ENCODE measurements around the gene C2orf42.
"Not testable (repeated sequence)": the region's sequence is repeated elsewhere in the genome, so short reads cannot be mapped to it uniquely, and the experiment has no call there.

The C2orf42 gene

DNA sequence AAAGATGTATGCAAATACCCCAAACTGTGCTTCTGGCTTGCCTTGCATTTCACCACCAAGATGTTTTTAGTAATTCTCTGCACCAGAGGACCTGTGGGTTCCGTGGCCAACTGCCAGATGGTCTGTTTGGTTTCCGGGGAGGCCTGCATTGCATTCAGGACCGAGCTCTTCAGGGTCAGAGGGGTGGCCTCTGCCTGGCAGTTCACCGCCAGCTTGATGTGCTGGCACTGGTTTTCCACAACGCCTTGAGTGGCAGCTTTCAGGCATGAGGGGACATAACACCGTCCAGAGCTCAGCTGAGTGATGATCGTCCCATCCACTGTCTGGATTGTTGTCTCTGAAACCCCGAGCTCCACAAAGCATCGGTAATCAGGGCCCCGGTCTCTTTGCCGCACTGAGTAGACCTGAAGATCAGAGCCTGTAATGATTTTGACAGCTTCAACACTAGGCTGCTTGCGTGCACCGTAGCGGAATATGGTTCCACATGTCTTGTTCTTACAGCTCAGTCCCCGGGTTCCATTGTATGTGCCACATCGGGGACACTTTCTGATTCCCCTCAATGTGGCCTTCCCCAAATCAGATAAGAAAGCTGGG lies 9.4 kb downstream of the C2orf42 start:
- TF ChIP-seq, protein P1, sequence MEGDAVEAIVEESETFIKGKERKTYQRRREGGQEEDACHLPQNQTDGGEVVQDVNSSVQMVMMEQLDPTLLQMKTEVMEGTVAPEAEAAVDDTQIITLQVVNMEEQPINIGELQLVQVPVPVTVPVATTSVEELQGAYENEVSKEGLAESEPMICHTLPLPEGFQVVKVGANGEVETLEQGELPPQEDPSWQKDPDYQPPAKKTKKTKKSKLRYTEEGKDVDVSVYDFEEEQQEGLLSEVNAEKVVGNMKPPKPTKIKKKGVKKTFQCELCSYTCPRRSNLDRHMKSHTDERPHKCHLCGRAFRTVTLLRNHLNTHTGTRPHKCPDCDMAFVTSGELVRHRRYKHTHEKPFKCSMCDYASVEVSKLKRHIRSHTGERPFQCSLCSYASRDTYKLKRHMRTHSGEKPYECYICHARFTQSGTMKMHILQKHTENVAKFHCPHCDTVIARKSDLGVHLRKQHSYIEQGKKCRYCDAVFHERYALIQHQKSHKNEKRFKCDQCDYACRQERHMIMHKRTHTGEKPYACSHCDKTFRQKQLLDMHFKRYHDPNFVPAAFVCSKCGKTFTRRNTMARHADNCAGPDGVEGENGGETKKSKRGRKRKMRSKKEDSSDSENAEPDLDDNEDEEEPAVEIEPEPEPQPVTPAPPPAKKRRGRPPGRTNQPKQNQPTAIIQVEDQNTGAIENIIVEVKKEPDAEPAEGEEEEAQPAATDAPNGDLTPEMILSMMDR (IDR thresholded peaks at IDR 0.05; ENCODE audit: low read depth, low read length): no peak
- no peak overlapping the region for H3K4me3 ChIP-seq (replicated peaks in 1 of 2; ENCODE audit: low read depth in 2 of 2, low read length in 2 of 2)
- DNase-seq (ENCODE audit: low read depth in 2 of 2): no peak

DNA sequence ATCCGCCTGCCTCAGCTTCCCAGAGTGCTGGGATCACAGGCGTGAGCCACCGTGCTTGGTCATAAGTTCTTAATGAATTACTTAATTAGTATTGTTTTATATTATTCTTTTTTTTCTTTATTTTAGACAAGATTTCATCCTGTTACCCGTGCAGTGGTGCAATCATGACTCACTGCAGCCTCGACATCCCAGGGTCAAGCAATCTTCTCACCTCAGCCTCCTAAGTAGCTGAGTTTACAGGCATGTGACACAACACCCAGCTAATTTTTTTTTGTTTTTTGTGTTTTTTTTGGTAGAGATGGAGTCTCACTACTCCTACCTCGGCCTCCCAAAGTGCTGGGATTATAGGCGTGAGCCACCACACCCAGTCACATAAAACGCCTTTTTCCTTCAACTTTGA lies 17.3 kb downstream of the C2orf42 start:
- H3K4me3 ChIP-seq (replicated peaks in 1 of 2; ENCODE audit: low read depth in 2 of 2, low read length in 2 of 2): no peak overlapping the region
- TF ChIP-seq, protein P1 (IDR thresholded peaks at IDR 0.05; ENCODE audit: low read depth, low read length): no peak
- peak; percentile 6 to 19 for DNase-seq (ENCODE audit: low read depth in 2 of 2)

DNA sequence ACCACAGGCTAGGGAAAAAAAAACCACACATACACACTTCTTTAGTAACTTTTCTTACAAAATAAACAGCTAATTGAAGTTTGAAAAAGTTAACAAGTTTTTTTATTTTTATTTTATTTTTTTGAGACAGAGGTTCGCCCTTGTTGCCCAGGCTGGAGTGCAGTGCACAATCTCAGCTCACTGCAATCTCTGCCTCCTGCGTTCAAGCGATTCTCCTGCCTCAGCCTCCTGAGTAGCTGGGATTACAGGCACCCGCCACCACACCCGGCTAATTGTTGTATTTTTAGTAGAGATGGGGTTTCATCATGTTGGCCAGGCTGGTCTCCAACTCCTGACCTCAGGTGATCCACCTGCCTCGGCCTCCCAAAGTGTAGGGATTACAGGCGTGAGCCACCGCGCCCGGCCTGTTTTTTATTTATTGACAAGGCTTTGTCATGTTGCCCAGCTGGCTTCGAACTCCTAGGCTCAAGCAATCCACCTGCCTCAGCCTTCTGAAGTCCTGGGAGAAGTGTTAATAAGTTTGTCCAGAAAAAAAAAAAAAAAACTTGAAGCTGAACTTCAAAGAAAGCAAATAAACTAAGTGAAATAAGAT lies 21.1 kb downstream of the C2orf42 start:
- not testable (repeated sequence) for DNase-seq (ENCODE audit: low read depth in 2 of 2); H3K4me3 ChIP-seq (replicated peaks in 1 of 2; ENCODE audit: low read depth in 2 of 2, low read length in 2 of 2)

DNA sequence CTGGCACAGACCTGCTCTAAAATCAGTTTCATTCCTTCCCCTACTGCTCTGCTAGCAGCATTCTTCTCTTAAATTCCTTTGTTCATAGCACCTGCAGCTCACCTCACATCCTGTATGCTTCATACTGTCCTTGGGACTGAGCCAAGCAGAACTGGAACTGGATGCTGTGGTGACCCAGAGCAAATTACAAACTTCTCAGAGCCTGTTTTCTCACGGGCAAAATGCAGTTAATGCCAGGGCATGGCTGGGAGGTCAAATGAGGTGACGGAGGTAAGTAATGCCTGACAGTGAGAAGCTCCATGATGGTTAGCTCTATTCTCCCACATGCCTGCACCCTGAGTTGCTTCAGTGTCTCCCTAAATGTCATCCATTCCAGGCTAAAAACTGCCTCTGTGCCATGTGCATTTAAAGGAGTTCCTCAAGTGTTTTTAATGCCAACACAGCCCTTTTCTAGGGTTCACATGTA lies 29.7 kb downstream of the C2orf42 start:
- peak in 1 of 2 donors; percentile 14 for DNase-seq (ENCODE audit: low read depth in 2 of 2)
- H3K4me3 ChIP-seq (replicated peaks in 1 of 2; ENCODE audit: low read depth in 2 of 2, low read length in 2 of 2): no peak overlapping the region
- TF ChIP-seq, protein P1 (IDR thresholded peaks at IDR 0.05; ENCODE audit: low read depth, low read length): no peak

DNA sequence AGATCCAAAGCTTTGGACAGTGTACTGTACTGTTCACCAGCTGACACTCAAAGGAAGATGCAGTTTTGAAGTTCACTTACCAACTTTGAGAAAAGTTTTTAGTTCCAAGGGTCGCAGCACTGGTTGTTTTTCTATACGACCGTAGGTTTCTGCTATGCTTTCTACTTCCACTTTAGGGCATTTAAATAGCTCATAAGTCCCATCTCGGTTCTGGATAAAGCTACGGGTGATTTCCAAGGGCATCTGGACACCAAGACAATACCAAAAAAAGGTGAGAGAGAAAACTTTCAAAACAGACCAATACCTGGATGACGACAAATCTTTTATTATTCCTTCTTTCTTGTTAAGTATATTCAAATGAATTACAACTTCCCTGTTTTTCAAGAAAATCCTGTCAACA lies 30.3 kb downstream of the C2orf42 start:
- TF ChIP-seq, protein P1 (IDR thresholded peaks at IDR 0.05; ENCODE audit: low read depth, low read length): no peak
- DNase-seq (ENCODE audit: low read depth in 2 of 2): no peak
- H3K4me3 ChIP-seq (replicated peaks in 1 of 2; ENCODE audit: low read depth in 2 of 2, low read length in 2 of 2): no peak overlapping the region

DNA sequence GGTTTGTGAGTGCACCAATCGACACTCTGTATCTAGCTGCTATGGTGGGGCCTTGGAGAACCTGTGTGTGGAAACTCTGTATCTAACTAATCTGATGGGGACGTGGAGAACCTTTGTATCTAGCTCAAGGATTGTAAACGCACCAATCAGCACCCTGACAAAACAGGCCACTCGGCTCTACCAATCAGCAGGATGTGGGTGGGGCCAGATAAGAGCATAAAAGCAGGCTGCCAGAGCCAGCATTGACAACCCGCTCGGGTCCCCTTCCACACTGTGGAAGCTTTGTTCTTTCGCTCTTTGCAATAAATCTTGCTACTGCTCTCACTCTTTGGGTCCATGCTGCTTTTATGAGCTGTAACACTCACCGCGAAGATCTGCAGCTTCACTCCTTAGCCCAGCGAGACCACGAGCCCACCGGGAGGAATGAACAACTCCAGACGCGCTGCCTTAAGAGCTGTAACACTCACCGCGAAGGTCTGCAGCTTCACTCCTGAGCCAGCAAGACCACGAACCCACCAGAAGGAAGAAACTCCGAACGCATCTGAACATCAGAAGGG lies 41.6 kb downstream of the C2orf42 start:
- not testable (repeated sequence) for H3K4me3 ChIP-seq (replicated peaks in 1 of 2; ENCODE audit: low read depth in 2 of 2, low read length in 2 of 2); DNase-seq (ENCODE audit: low read depth in 2 of 2)

DNA sequence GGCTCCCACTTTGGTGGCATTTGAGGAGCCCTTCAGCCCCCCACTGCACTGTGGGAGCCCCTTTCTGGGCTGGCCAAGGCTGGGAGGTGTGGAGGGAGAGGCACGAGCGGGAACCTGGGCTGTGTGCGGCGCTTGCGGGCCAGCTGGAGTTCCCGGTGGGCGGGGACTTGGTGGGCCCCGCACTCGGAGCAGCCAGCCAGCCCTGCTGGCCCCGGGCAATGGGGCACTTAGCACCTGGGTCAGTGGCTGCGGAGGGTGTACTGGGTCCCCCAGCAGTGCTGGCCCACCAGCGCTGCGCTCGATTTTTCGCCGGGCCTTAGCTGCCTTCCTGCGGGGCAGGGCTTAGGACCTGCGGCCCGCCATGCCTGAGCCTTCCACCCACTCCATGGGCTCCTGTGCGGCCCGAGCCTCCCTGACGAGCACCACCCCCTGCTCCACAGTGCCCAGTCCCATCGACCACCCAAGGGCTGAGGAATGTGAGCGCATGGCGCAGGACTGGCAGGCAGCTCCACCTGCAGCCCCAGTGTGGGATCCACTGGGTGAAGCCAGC lies 42.5 kb downstream of the C2orf42 start:
- not testable (repeated sequence) for DNase-seq (ENCODE audit: low read depth in 2 of 2); H3K4me3 ChIP-seq (replicated peaks in 1 of 2; ENCODE audit: low read depth in 2 of 2, low read length in 2 of 2)

DNA sequence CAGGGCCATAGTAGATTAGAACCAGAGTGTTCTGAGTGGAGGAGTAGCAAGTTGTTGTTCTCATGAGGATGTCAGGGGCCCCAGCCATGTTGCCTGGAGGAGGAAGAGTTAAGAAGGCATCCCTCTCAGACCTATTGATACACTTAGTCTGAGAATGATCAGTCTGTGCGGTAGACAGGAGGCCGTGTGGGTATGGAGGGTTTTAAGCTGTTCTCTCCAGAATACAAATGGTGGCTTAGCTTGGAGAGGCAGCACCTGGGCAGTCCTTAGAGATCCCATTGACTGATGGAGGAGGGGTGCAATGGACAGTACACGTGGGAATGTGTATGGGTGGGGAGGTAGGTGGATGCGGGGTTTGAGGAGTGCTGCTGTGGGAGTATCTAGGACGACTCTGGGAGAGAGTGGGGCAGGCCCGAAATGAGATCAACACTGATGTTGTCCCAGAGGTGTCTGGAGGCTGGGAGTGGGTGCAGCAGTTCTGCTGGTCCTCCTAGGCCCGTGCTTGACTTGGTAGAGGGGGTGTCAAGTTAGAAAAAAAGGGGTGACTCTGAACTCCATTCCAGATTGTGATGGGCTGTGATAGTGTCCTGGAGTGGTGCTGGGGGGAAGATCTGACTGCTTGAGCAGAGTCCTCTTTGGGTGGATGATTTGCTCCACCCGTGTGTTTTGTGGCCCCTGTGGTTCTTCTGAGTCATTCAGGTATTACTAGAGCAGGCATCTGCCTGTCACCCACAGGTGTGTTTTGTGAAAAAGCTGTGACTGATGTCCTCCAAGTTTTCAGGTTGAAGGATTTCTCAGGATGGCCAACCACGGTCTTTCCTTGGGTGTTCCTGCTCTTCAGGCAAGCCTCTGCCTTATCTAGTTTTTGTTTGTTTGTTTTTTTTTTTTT lies 44.7 kb downstream of the C2orf42 start:
- TF ChIP-seq, protein P1 (IDR thresholded peaks at IDR 0.05; ENCODE audit: low read depth, low read length): no peak
- no peak overlapping the region for H3K4me3 ChIP-seq (replicated peaks in 1 of 2; ENCODE audit: low read depth in 2 of 2, low read length in 2 of 2)
- no peak for DNase-seq (ENCODE audit: low read depth in 2 of 2)

All from cardiac fibroblast (primary cell).